HEK293 (cell line): Measurements from ENCODE around the gene ANGEL1.

ENCODE experiments used
- CTCF ChIA-PET: fragments of 350-600 bp; formaldehyde crosslinking; extraction: SDS; loops from one replicate; lab custom pipeline; 2021; ENCODE audit warnings: antibody characterized with exemption; lab: Yijun Ruan, JAX
- POLR2A ChIA-PET: fragments of 300-600 bp; formaldehyde crosslinking; extraction: SDS; loops from one replicate; lab custom pipeline; 2020; ENCODE audit warnings: antibody characterized with exemption, inconsistent platforms; lab: Yijun Ruan, JAX
- H3K27ac ChIP-seq: fragments of 200-500 bp; sonication (Bioruptor generic); 2 replicates; pipeline ENCODE4 v1.5.1; 2014; ENCODE audit warnings: low read depth, low read length, control low read depth, inconsistent platforms; ENCODE audit errors: extremely low read depth
- H3K36me3 ChIP-seq, 2 experiments: fragments of 200-500 bp in 1 of 2; sonication (Bioruptor generic) in 1 of 2; 1 replicate in 1 of 2; 2 replicates in 1 of 2; pipeline ENCODE4 v1.5.1; 2014 to 2017; ENCODE audit warnings: inconsistent platforms in 2 of 2, low read length in 2 of 2; ENCODE audit not compliant: control insufficient read depth in 2 of 2, insufficient read depth in 1 of 2
- H3K4me1 ChIP-seq: fragments of 200-500 bp; sonication (Bioruptor generic); 2 replicates; pipeline ENCODE4 v1.5.1; 2014; ENCODE audit warnings: mild to moderate bottlenecking, low read length, inconsistent platforms; ENCODE audit not compliant: control insufficient read depth, insufficient read depth
- H3K4me3 ChIP-seq: 2 replicates; pipeline ENCODE4 v1.5.1; 2011; ENCODE audit warnings: low read depth, mild to moderate bottlenecking, control low read depth, low read length, moderate library complexity
- H3K9me3 ChIP-seq: fragments of 200-500 bp; sonication (Bioruptor generic); 2 replicates; pipeline ENCODE4 v1.5.1; 2014; ENCODE audit warnings: low read depth, low read length, inconsistent platforms; ENCODE audit not compliant: control insufficient read depth, insufficient read depth
- BCL11B ChIP-seq: fragments of 450-650 bp; formaldehyde crosslinking; IDR thresholded peaks from 2 replicates; pipeline ENCODE4 v1.5.1; 2016; ENCODE audit warnings: low read depth, missing biosample characterization, missing genetic modification characterization
- CTCF ChIP-seq: fragments of 450-650 bp; formaldehyde crosslinking; IDR thresholded peaks from 2 replicates; pipeline ENCODE4 v1.5.1; 2016; ENCODE audit warnings: missing biosample characterization, missing genetic modification characterization
- EGR2 ChIP-seq: fragments of 450-650 bp; formaldehyde crosslinking; IDR thresholded peaks from 2 replicates; pipeline ENCODE4 v1.5.1; 2016; ENCODE audit warnings: low read depth, missing biosample characterization, missing genetic modification characterization
- ELK4 ChIP-seq: IDR thresholded peaks from 2 replicates; pipeline ENCODE4 v1.6.1; 2011; ENCODE audit warnings: mild to moderate bottlenecking, low read depth, low read length, borderline replicate concordance
- FEZF1 ChIP-seq: fragments of 450-650 bp; formaldehyde crosslinking; IDR thresholded peaks from 2 replicates; pipeline ENCODE4 v1.5.1; 2016; ENCODE audit warnings: missing biosample characterization, missing genetic modification characterization
- GLIS2 ChIP-seq: fragments of 450-650 bp; formaldehyde crosslinking; IDR thresholded peaks from 2 replicates; pipeline ENCODE4 v1.5.1; 2016; ENCODE audit warnings: missing biosample characterization, missing genetic modification characterization
- HOXD13 ChIP-seq: sonication (generic); formaldehyde crosslinking; IDR thresholded peaks from 2 replicates; pipeline ENCODE4 v1.8.0; 2022; ENCODE audit warnings: missing genetic modification reagents, borderline replicate concordance
- IKZF3 ChIP-seq: fragments of 450-650 bp; IDR thresholded peaks from 2 replicates; pipeline ENCODE4 v1.5.0; 2018; ENCODE audit warnings: missing biosample characterization, mild to moderate bottlenecking, missing genetic modification characterization, moderate library complexity
- PBX3 ChIP-seq: sonication (generic); formaldehyde crosslinking; IDR thresholded peaks from 2 replicates; pipeline ENCODE4 v1.8.1; 2022; ENCODE audit warnings: mild to moderate bottlenecking, moderate library complexity, missing genetic modification reagents
- SP3 ChIP-seq: fragments of 450-650 bp; formaldehyde crosslinking; IDR thresholded peaks from 2 replicates; pipeline ENCODE4 v1.5.1; 2016; ENCODE audit warnings: missing biosample characterization, missing genetic modification characterization
- ZFHX2 ChIP-seq: fragments of 450-650 bp; formaldehyde crosslinking; conservative IDR thresholded peaks from 2 replicates; pipeline ENCODE4 v1.5.1; 2016; ENCODE audit warnings: missing biosample characterization, missing genetic modification characterization
- ZNF114 ChIP-seq: fragments of 450-650 bp; formaldehyde crosslinking; IDR thresholded peaks from 2 replicates; pipeline ENCODE4 v1.5.0; 2017; ENCODE audit warnings: missing biosample characterization, missing genetic modification characterization
- ZNF132 ChIP-seq: fragments of 450-650 bp; formaldehyde crosslinking; IDR thresholded peaks from 2 replicates; pipeline ENCODE4 v1.5.1; 2017; ENCODE audit warnings: missing biosample characterization, missing genetic modification characterization, borderline replicate concordance
- ZNF175 ChIP-seq: fragments of 450-650 bp; formaldehyde crosslinking; IDR thresholded peaks from 2 replicates; pipeline ENCODE4 v1.5.1; 2016; ENCODE audit warnings: missing biosample characterization, missing genetic modification characterization
- ZNF184 ChIP-seq: fragments of 450-650 bp; IDR thresholded peaks from 2 replicates; pipeline ENCODE4 v1.5.1; 2018; ENCODE audit warnings: missing biosample characterization, mild to moderate bottlenecking, missing genetic modification characterization
- ZNF214 ChIP-seq: fragments of 450-650 bp; formaldehyde crosslinking; IDR thresholded peaks from 2 replicates; pipeline ENCODE4 v1.5.1; 2017; ENCODE audit warnings: missing biosample characterization, mild to moderate bottlenecking, missing genetic modification characterization, borderline replicate concordance
- ZNF23 ChIP-seq: fragments of 450-650 bp; formaldehyde crosslinking; IDR thresholded peaks from 2 replicates; pipeline ENCODE4 v1.5.1; 2016; ENCODE audit warnings: missing biosample characterization, missing genetic modification characterization, borderline replicate concordance
- ZNF341 ChIP-seq: fragments of 450-650 bp; formaldehyde crosslinking; IDR thresholded peaks from 2 replicates; pipeline ENCODE4; 2016; ENCODE audit warnings: low read depth, missing biosample characterization, missing genetic modification characterization
- ZNF529 ChIP-seq: fragments of 450-650 bp; formaldehyde crosslinking; IDR thresholded peaks from 2 replicates; pipeline ENCODE4 v1.5.1; 2017; ENCODE audit warnings: missing genetic modification characterization, missing biosample characterization; ENCODE audit not compliant: insufficient replicate concordance
- ZNF544 ChIP-seq: fragments of 450-650 bp; formaldehyde crosslinking; IDR thresholded peaks from 2 replicates; pipeline ENCODE4 v1.5.0; 2017; ENCODE audit warnings: missing biosample characterization, missing genetic modification characterization
- ZNF548 ChIP-seq: fragments of 450-650 bp; formaldehyde crosslinking; IDR thresholded peaks from 2 replicates; pipeline ENCODE4 v1.5.1; 2016; ENCODE audit warnings: missing biosample characterization, missing genetic modification characterization
- ZNF549 ChIP-seq: fragments of 450-650 bp; IDR thresholded peaks from 2 replicates; pipeline ENCODE4 v1.5.1; 2018; ENCODE audit warnings: missing biosample characterization, missing genetic modification characterization, mild to moderate bottlenecking, inconsistent platforms, moderate library complexity
- ZNF624 ChIP-seq: fragments of 450-650 bp; formaldehyde crosslinking; IDR thresholded peaks from 2 replicates; pipeline ENCODE4 v1.5.1; 2017; ENCODE audit warnings: missing biosample characterization, missing genetic modification characterization
- ZNF660 ChIP-seq: fragments of 450-650 bp; IDR thresholded peaks from 2 replicates; pipeline ENCODE4 v1.5.1; 2018; ENCODE audit warnings: missing biosample characterization, mild to moderate bottlenecking, missing genetic modification characterization
- ZNF704 ChIP-seq: fragments of 450-650 bp; formaldehyde crosslinking; IDR thresholded peaks from 2 replicates; pipeline ENCODE4 v1.5.1; 2016; ENCODE audit warnings: missing biosample characterization, missing genetic modification characterization

Gene ANGEL1

GRCh38 chr14:76773188-76773885, 39.3 kb downstream of the ANGEL1 start:
- TF ChIP-seq FEZF1 (tag by site-specific recombination) (no peak), ZNF549 (tag by site-specific recombination) (no peak), ZNF114 (tag by site-specific recombination) (no peak), ZNF660 (tag by site-specific recombination) (no peak), BCL11B (no peak), IKZF3 (tag by site-specific recombination) (no peak), PBX3 (CRISPR knock-in tag) (no peak), ELK4 (no peak), ZNF624 (no peak), ZNF214 (no peak), ZNF132 (tag by site-specific recombination) (no peak), SP3 (tag by site-specific recombination) (no peak)
- Histone ChIP-seq H3K4me3 (no peak overlapping the region), H3K4me1 (0 out of 2 replicates have a peak, but pooled peaks cover 2% of the 10 kb centered on the region), H3K27ac (no peak overlapping the region), H3K36me3 (no peaks in the 10 kb centered on the region), H3K9me3 (no peaks in the 10 kb centered on the region)
- POLR2A ChIA-PET = interaction anchor here (0.9 to 1.2 kb wide), 2 partner anchors 8 to 11 kb away, joined by 3 read pairs; no protein-coding TSS in a partner anchor
- CTCF ChIA-PET = interaction anchor here (0.6 to 3.6 kb wide), 4 partner anchors 12 to 420 kb away, joined by 4 to 14 read pairs (median 6); no protein-coding TSS in a partner anchor

- no peak for TF ChIP-seq ZNF548 (tag by site-specific recombination)
- TF ChIP-seq ZFHX2 = peak; percentile 96
- TF ChIP-seq ZNF341 (tag by site-specific recombination) = peak; percentile 55; the same call in 1 of the 2 replicates
- peak; percentile 93 for TF ChIP-seq EGR2 (tag by site-specific recombination)
- Histone ChIP-seq H3K4me1 (0 out of 2 replicates have a peak, but pooled peaks cover 2% of the 10 kb centered on the region), H3K9me3 (no peaks in the 10 kb centered on the region), H3K27ac (no peak overlapping the region), H3K36me3 (no peaks in the 10 kb centered on the region), H3K4me3 (no peak overlapping the region)
- POLR2A ChIA-PET = interaction anchor here (0.9 to 1.2 kb wide), 2 partner anchors 9 to 11 kb away, joined by 3 read pairs; no protein-coding TSS in a partner anchor
- CTCF ChIA-PET = interaction anchor here (0.6 to 2.3 kb wide), 4 partner anchors 12 to 420 kb away, joined by 4 to 8 read pairs (median 4); no protein-coding TSS in a partner anchor
These were observed 40.1 kb downstream of the ANGEL1 start for GRCh38 chr14:76772300-76773187.

- Histone ChIP-seq H3K4me3 (no peak overlapping the region), H3K4me1 (0 out of 2 replicates have a peak, but pooled peaks cover 2% of the 10 kb centered on the region), H3K27ac (no peak overlapping the region), H3K9me3 (no peaks in the 10 kb centered on the region), H3K36me3 (no peaks in the 10 kb centered on the region)
- CTCF ChIA-PET = interaction anchor here (1.1 to 2.3 kb wide), 4 partner anchors 12 to 99 kb away, joined by 3 to 8 read pairs (median 4); no protein-coding TSS in a partner anchor
- POLR2A ChIA-PET = no interaction called here
- TF ChIP-seq ZNF704 (tag by site-specific recombination) (no peak), ZNF184 (tag by site-specific recombination) (no peak), HOXD13 (CRISPR knock-in tag) (no peak), ZNF175 (no peak), GLIS2 (no peak), ZNF544 (tag by site-specific recombination) (no peak), ZNF23 (tag by site-specific recombination) (no peak), ZNF529 (no peak), CTCF (tag by site-specific recombination) (no peak)
These were observed 41.2 kb downstream of the ANGEL1 start for GRCh38 chr14:76771437-76771980.
